Activated CD8-positive, alpha-beta memory T cell treated with anti-CD3 and anti-CD28 coated beads, Interleukin-2, amount 50 U/mL, for 48 hours (primary cell): Measurements from ENCODE around the gene SIDT2.
"Not testable (repeated sequence)": the region's sequence is repeated elsewhere in the genome, so short reads cannot be mapped to it uniquely, and the experiment has no call there.

Experiments
- DNase-seq: peaks from one replicate; pipeline ENCODE4 v3.0.0-alpha.2; 2020

The SIDT2 gene

DNA sequence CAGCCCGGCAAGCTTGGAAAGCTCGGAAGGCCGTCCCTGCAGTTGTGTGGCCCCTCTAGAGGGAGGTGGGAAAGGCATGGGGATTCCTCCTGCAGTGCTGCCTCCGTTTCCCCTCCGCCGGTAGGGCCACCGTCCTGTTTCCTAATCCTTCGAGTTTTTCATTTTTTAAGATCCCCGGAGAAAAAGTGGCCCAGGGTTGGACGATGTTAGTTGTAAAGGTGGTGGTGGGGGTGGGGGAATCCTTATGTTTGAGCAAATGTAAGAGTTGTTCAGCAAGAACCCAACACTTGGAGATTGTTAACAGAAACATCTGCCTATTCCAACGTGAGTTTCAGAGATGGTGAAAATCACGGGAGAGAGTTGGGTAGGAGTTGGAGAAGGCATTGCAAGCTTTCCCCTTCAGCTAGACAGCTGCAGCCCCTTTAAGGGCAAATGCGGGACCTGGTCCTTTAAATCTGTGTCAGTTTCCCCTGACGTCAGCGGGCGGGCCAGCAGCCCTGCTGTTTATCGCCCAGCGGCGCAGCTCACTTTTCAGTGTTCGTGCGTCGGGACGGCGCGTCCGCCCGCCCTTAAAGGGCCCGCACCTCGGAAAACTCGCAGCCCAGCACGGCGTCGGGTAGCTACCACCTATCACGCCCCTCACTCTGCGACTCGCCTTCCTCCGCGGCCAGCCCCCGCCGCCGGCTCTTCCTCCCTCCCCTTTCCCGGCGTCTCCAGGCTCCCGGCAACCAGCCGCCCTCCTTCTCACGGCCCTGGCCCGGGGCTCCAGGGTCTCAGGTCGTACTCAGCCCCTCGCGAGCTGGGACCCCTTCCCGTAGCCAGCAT is at the start of gene SIDT2:
Gene SIDT2 (plus strand): TSS at position 534 of the 825 bp plus-strand sequence. CDS start 521 bp downstream, outside the sequence.
- peak; percentile 92 for DNase-seq

DNA sequence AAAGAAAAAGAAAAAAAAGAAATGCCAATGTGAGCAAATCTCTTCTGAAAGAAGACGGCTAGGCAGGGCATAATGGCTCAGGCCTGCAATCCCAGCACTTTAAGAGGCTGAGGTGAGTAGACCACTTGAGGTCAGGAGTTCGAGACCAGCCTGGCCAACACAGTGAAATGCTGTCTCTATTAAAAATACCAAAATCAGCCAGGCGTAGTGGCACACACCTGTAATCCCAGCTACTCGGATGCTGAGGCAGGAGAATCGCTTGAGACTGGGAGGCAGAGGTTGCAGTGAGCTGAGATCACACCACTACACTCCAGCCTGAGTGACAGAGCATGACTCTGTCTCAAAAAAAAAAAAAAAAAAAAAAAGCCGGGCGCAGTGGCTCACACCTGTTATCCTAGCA is 48.1 kb upstream of the SIDT2 start:
- DNase-seq: not testable (repeated sequence)

DNA sequence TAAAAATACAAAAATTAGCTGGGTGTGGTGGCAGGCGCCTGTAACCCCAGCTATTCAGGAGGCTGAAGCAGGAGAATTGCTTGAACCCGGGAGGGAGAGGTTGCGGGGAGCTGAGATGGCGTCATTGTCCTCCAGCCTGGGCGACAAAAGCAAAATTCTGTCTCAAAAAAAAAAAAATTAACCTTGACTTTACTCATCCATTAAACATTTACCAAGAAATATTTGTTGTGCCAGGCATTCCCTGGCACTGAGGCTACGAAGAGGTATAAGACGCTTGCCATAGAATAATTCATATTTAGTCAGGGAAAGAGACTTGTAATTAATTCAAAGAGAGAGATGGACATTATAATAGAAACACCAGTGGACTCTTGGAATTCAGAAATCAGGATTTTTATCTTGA is 47.7 kb upstream of the SIDT2 start:
- no peak for DNase-seq

DNA sequence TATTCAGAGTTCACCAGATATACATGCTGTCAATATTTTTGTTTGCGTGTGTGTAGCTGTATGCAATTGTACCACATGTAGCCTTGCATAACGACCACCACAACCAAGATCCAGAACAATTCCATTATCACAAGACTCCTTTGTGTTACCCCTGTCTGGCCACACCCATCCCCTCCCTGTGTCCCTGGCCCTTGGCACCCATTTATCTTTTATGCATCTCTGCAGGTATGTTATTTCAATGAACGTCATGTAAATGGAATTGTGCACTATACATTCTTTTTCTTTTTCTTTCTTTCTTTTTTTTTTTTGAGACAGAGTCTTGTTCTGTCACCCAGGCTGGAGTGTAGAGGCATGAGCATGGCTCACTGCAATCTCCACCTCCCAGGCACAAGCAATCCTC is 44.1 kb upstream of the SIDT2 start:
- no peak for DNase-seq

DNA sequence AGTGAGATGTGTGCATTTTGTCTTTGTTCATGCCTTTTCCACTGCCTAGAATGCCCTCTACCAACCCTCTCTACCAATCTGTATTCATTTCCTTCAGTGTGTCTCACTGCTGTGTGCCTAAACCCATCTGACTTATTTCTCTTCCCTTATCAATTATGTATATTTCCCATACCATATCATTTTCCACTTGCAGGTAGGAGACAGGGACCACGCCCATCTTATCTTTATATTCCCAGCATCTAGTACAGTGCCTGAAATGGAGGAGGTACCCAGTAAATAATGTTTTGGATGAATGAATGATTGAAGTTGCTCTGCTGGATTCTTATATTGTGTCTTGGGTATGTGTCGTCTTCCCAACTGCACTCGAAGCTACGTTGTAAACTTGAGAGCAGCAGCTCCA is 43.6 kb upstream of the SIDT2 start:
- DNase-seq: not testable (repeated sequence)

DNA sequence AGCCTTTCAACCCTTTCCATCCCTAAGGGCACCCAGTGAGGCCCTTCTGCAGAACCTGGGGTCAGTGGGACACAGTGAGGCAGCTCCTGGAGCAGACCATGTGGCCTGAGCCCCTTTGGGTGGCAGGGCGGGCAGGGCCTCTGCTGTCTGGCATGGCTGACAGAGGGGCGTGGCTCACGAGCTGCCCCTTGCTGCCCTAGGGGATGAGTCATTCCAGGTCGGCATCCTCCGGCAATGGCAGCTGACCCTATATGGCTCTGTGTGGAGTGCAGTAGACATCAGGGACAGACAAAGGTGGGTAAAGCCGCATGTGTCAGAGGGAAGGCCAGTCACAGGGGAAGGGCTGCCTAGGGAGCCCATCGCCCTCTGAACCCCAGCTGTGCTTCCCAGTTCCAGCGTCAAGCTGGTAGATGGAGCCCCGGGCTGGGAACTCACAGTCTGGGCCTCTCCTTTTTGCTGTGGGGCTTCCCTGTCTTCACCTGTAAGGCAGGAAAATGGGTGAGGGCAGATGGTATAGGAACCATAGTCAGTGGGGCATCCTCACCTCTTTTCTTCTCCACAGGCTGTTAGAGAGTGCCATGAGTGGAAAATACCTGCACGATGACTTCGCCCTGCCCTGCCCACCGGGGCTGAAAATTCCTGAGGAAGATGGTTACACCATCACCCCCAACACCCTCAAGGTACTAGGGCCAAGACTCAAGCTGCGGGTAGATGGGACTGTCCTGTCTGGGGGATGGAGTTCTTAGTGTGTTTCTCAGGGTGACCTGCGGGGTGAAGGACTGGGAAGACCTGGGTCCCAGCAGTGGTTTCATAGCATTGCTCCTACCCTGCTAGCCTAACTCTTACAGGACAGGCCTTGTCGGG is 41.1 kb upstream of the SIDT2 start:
- not testable (repeated sequence) for DNase-seq

DNA sequence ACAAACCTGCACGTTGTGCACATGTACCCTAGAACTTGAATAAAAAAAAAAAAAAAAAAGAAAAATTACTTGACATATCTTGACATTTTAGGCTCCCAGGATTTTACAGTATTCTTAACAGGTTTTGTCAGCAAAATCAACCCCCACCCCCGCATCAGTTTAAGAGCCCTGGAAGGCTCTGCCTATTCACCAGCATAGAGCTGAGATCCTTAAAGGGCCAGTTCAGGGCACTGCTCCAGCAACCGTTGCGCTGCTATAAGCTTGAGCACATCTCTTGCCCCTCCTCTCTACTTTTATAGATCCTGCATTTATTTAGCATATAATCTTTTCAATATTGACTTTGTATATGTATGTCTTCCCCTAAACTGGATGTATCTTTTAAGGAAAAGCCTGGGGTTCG is 35.2 kb upstream of the SIDT2 start:
- DNase-seq: peak; percentile 58

DNA sequence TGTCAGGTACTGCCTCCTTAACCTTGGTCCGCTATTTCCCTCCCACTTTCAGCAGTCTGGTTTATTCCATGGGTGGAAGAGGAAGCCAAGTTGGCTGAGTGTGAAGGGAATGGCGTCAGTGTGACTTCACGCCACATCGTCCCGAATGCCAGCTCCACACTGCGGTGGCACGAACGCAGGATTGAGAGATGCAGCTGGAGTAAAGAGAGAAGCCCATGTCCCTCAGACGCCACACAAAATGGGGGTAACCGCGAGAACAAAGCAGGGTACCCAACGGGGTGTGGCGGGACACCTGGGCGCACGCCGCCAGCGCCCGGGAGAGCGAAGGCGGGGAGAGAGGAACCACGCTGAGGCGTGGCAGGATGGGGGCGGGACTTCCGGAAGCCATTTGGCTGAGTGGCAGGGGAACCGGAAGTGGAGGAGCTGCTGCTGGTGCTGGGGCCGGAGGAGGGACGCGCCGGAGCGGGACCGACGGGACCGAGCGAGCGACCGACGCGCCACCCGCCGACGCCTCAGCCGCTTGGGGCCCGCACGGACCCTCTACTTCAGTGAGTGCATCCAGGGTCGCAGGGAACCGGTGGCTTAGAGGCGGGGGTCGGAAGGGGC is 34.6 kb upstream of the SIDT2 start, which contains the start of gene PAFAH1B2:
Gene PAFAH1B2 (plus strand): TSS at position 417 of the 606 bp plus-strand sequence. CDS start 8,161 bp downstream, outside the sequence.
- peak; percentile 98 for DNase-seq

DNA sequence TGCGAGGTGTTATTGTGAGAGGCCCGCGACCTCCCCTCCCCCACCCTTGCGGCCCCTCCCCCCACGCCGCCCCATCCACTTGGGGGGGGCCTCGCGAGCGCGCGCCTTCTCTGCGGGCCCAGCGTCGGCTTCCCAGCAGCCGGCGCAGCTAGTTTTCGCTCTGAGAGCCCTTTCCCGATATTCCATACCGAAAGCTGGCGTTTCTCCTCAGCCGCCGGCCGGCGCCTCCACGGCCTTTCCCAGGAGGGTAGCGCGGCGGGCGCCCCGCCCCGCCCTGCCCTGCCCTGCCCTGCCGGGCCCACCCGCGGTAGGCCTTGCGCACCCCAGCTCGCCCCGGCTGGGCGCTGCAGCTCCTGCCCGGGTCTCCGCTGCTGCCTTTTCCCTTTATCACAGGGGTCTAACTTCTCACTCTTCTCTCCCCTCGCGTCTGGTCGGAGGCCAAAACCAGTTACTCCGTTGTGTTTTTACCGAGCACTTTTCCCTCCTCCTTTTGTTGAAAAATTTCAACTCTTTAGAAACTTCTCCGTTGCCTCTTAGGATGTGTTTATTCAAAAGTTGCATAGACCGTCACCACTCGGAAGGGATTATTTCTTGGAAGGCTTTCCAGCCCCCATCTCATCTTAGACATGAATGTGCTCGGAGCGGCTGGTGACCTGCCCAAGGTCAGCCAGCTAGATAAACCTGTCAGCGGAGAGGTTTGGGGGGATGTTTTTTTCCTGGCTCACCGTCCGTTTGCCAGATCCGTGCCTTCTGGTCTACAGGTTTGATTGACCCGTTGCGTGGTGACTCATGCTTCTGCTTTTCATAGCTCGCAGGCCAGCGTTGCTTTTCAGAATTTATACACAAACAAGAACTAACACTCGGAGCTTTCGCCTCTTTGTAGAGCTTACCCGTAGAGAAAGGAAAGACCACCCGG is 33.8 kb upstream of the SIDT2 start:
- DNase-seq: peak; percentile 62

DNA sequence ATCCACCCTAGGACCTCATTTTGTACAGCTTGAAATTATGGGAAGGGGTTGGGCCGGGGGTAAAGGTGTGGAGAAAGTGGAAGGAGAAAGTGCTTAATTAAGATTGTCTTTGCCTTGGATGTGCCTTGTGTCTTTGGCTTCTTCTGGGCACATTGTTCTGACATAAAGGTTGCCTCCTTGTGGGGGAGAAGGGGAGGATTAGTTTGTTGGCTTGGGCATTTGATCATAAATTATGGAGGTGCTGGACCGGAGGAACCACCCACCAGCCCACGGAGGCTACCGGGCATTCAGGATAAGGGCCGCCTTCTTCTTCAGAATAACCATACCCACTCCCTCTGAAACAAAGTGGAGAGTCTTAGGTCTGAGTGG is 33.2 kb upstream of the SIDT2 start:
- DNase-seq: no peak

DNA sequence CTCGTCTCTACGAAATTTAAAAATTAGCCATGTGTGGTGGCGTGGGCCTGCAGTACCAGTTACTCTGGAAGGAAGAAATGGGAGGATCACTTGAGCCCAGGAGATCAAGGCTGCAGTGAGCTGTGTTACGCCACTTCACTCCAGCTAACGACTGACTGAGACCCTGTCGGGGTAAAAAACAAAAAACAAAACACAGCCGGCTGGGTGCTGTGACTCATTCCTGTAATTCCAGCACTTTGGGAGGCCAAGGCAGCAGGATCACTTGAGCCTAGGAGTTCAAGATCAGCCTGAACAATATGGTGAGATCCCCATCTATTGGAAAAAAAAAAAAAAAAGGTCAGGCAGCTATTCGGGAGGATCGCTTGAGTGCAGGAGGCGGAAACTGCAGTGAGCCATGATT is 32.0 kb upstream of the SIDT2 start:
- DNase-seq: no peak

DNA sequence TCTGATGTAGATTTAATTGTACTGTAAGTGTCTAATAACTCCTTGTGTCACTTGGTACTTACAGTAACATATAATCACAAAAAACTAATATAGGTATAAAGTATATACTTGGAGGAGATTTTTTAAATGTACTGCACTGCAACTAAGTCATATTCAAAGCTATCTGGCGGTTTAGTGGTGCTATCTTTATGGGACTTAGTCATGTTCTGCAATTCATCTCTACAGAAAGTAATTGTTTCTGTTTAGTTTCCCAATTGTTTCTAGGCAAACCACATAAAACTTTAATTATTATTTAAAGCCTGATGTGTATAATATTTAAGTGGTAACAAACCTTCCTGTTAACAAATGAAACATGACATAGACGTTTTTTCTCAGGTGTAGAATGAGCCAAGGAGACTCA is 26.5 kb upstream of the SIDT2 start:
- no peak for DNase-seq

DNA sequence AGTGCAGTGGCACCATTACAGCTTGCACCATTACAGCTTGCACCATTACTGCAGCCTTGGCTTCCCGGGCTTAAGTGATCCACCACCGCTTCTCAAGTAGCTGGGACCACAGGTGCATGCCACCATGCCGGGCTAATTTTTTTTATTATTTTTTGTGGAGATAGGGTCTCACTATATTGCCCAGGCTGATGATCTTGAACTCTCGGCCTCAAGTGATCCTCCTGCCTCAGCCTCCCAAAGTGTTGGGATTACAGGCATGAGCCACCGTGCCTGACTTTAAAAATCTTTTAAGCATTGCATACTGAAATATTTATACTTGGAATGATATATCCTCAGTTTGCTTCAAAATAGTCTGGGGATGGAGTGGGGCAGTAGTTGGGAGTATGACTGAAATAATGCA is 24.1 kb upstream of the SIDT2 start:
- DNase-seq: no peak

DNA sequence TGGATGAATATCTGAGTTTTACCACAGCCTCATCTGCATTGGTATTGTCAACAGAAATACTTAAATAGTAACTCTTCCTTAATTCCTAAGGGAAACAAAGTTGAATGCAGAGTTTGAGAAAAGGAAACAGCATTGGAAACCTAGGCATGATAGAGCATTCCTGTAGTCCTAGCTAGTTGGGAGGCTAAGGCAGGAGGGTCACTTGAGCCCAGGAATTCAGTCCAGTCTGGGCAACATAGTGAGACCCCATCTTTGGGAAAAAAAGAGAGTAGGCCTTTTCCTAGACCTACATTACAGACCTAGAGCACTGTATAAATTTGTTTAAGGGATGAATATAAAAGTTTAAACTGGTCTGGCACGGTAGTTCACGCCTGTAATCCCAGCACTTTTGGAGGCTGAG is 21.0 kb upstream of the SIDT2 start:
- no peak for DNase-seq

DNA sequence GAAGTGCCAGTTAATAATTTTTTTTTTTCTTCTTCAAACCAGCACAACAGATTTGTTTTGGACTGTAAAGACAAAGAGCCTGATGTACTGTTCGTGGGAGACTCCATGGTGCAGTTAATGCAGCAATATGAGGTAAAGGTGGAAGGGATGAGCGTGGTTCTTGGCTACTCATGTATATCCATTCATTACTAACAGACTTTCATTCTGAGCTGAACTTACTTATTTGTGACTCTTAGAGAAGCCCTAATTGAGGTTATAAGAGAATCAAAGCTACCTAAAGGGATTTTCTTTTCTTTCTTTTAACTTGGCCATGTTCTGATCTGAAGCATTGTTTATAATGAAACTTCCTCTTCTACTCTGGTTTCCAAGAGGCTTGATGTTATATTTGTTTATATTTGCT is 18.7 kb upstream of the SIDT2 start:
- DNase-seq: no peak

DNA sequence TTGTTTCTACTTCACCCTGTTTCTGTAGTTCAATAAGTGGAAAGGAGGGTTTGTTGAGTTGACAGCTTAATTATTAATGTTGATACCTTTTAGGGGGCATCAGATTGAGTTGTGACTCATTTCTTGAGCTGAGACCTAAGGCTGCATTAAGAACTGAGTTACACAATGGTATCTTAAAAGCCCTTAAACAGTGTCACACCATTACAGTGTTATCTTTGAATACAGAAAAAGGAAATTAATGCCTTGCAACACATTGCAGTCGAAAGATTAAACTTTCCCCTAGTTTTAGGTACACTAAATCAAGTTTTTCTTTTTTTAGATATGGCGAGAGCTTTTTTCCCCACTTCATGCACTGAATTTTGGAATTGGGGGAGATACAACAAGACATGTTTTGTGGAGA is 17.7 kb upstream of the SIDT2 start:
- no peak for DNase-seq

DNA sequence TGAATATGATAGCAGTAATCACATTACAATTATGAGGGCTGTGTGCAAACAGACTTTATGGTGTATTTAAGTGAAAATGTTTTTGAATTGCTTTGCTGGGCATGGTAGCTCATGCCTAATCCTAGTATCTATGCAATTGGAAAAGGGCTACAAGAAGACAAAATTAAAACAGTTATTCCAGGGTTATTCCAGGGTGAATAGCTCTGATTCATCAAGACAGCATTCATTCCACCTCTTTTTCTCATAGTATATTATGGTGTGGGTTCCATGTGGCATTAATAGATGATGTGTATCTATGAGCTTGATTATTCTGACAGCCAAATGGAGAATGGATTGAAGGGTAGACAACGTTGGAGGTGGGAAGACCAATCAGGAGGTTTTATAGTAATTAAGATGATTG is 12.1 kb upstream of the SIDT2 start:
- no peak for DNase-seq

DNA sequence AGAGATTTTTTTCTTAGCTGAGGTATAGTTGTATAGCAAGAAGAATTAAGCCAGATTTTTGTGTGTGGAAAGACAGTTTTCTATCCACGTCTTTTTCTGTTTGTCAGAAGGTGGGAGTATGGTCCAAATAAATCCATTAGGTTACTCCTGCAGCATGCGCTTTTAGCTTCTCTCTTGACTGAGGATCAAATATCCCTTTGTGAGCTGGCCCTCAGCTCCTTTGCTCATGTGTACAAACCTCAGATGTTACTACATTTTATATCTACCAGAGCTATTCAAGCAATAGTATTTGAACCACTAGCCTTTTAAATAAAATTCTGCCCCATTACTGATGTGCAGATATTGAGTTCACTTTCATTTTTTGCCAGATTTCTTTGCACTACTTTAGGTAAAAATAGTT is 8.8 kb upstream of the SIDT2 start:
- DNase-seq: no peak

DNA sequence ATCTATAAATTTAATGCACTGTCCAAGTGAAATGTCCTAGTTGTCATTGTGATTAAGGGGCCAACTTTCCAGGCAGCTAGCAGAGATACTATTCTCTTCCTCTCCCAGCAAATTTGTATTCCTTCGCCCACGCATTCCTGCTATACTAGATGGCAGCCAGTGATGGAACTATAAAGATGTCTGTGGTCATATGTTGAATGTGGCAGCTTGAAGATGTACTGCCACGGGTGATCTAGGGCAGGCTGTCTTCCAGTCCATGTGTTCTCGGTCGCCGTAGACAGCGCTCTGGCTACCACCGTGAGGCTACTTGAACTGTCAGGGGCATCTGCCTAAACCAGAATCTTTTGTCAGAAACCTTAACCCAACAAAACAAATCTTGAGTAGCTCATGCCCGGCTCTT is 8.3 kb upstream of the SIDT2 start:
- no peak for DNase-seq

DNA sequence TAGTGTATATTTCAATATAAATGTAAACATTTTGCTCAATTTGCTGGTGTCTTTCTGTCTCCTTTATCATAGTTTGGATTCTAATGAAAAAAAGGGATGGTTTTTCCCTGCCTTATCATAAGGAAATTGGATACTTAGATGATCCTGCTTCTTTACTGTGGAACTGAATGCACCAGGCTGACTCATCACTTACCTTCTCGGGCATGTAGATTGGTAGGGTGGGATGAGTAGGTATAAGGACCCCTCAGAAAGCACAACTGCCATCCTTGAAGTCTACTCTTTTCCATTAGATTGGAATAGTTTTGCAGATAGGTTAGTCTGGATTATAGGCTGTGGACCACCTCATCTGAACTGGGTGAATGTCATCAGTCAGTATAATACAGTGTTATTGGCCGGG is 7.5 kb upstream of the SIDT2 start:
- DNase-seq: no peak

DNA sequence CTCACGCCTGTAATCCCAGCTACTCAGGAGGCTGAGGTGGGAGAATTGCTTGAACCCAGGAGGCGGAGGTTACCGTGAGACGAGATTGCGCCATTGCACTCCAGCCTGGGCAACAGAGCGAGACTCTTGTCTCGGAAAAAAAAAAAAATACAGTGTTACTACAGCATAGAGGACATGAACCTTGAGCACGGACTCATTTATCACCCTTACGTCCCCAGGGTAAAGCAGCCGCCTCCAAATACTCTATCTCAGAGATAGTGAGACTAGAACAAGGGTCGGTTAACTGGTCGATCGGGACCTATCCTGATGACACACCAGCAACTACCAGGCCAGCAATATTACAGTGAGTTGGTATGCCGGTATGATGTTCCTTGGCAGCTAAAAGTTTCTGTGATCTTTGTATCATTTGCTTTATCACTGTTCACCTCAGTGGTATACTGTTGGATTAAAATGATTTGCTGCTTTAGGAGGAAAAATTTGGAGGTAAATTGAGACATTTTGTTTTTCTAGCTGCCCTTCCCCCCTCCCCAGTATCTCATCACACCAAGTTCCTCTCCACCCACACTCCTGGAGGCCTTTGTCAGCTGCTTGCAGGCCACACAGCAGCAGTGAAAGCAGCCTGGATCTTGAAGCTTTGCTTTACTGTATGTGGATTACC is 7.0 kb upstream of the SIDT2 start:
- DNase-seq: no peak
